T-helper 1 cell treated with Interleukin-12 subunit alpha and Interleukin-12 subunit beta and Interleukin-4 antibody, amounts not matched to agents 30 ng/mL and 1 ng/mL, for 36 hours (primary cell): ENCODE measurements around the gene TPRN. TPM values are rescaled to one million over a fixed set of nuclear protein-coding genes. Genes with fewer than 3 reads are reported as not detected.

ENCODE experiments used
- intact Hi-C: fragments of 100-400 bp; cut with micrococcal nuclease; formaldehyde crosslinking; loops from one replicate; pipeline ENCODE4 v1.15.1; 2024
- total RNA-seq: library from RNA; stranded (reverse); gene quantifications from 2 replicates; pipeline ENCODE4 v1.2.3, GENCODE V29; 2022

Gene TPRN
- total RNA-seq, 1 donor from 2014 or later: 9.5 TPM

DNA sequence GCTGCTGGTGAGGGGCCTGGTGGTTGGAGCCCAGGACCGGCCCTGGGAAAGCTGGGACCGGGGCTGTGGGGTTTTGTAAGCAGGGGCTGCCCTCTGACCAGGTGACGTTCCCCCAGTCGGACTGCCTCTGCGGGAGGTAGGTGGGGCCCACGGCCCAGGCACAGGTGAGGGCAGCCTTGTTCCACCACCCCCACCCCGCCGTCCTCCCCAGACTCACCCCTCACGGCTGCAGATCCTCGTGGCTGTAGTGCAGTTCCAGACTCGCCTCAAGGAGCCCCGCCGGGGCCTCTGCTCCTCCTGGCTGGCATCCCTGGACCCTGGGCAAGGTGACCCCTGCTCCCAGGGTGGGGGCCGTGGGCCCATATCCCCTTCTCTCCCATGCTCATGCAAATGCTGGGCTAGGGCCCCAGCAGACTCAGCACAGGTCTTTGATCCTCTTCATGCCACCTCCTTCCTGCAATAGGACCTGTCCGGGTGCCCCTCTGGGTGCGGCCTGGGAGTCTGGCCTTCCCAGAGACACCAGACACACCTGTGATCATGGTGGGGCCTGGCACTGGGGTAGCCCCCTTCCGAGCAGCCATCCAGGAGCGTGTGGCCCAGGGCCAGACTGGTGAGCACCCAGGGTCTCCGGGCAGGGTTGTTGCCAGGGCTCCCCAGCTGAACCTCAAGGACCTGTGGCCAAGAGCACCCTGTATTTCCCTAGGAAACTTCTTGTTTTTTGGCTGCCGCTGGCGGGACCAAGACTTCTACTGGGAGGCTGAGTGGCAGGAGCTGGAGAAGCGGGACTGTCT, 14.8 kb upstream of the TPRN start:
- intact Hi-C loops: no loop called here

DNA sequence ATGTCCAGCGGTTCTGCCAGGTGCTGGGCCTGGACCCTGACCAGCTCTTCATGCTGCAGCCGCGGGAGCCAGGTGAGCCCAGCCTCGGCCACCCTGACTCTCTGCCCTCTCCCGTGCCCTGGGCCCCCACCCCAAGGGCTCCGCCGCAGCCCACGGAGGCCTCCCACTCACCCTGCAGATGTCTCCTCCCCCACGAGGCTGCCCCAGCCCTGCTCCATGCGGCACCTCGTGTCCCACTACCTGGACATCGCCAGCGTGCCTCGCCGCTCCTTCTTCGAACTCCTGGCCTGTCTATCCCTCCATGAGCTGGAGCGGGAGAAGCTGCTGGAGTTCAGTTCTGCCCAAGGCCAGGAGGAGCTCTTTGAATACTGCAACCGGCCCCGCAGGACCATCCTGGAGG, 14.1 kb upstream of the TPRN start:
- intact Hi-C loops: no loop called here

- intact Hi-C loops: no loop called here
Measured at GRCh38 chr9:137213160-137214060, 12.9 kb upstream of the TPRN start.

GRCh38 chr9:137212520-137212919, 12.0 kb upstream of the TPRN start:
- intact Hi-C loops: no loop called here

DNA sequence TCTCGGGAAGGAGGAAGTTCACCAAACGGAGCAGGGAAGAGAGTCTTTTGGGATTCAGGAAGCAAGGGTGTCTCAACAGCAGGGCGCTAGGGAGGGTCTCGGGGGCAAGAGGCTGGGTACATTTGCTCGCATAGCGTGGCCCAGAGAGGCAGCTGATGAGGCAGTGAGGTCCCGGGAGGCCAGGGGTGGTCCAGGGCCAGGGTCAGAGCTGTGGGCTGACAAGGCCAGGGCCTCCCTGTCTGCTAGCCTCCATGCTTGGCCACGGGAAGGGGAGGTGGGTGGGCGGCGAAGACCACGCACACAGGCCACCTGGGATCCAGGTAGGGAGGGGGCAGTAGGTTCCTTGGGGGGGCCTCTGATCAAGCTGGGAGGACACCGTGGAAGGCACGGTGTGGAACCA, 11.0 kb upstream of the TPRN start:
- intact Hi-C loops: no loop called here

DNA sequence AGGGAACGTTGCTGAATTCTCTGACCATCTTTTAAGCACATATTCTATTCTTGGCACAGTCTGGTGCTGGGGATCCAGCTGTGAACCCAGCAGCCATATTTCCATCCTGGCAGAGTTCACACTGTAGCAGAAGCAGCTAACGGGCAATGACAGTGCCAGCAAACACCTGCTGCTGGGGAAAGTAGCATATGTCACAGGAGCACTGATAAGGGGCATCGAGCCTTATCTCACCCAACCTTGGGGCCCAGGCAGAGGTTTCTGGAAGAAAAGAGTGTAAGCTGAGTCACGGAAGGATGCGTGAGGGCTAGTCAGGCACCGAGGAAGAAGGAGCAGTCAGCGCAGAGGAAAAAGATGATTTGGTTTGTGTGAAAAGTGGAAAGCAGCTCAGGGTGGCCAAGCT, 6.1 kb upstream of the TPRN start:
- intact Hi-C loops: loop anchor here (1.0 kb wide), 1 partner anchor 35 kb away; the partner anchor contains the start of gene TUBB4B

DNA sequence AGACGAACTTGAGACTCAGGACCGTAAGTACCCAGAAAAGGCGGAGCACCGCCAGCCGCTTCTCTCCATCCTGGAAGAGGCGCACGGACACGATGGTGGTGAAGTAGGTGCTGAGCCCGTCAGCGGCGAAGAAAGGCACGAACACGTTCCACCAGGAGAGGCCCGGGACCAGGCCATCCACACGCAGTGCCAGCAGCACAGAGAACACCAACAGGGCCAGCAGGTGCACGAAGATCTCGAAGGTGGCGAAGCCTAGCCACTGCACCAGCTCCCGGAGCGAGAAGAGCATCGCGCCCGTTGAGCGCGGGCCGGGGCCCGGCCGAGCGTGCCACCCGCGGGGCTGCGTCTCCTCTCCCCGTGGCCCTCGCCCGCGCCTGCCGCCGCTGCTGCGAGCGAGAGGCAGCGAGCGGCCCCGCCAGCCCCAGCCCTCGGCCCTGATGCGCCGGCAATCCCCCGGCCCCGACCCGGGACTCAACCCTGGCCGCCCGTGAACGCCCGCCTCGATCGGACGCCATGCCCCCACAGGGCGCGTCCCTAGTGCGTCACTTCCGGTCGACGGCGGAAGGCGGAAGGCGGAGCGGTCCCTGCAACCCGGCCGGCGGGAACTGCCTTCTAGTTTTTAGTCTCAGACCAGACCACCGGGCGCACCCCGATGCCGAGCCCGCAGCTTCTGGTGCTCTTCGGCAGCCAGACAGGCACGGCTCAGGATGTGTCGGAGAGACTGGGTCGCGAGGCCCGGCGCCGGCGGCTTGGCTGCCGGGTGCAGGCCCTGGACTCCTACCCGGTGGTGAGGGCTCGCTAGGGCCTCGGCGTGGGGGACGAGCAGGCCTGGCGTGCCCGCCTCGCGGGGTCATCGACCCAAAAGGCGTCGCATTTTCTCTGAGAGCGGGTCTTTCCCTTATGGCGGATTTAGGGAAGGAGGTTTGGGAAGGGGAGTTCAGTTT, 4.9 kb upstream of the TPRN start, which contains the start of the genes NDOR1 and TMEM203:
NDOR1 (plus strand) TSS at position 575 of the 944 bp plus-strand sequence; CDS start at position 653, 78 bp downstream.
TMEM203 (minus strand) TSS at position 523 of the 944 bp plus-strand sequence; CDS start at position 289, 234 bp downstream.
- intact Hi-C loops: loop anchor here (1.0 kb wide), 5 partner anchors 17 to 118 kb away; partner anchors contain the start of genes ANAPC2, NELFB, SSNA1 and TUBB4B

DNA sequence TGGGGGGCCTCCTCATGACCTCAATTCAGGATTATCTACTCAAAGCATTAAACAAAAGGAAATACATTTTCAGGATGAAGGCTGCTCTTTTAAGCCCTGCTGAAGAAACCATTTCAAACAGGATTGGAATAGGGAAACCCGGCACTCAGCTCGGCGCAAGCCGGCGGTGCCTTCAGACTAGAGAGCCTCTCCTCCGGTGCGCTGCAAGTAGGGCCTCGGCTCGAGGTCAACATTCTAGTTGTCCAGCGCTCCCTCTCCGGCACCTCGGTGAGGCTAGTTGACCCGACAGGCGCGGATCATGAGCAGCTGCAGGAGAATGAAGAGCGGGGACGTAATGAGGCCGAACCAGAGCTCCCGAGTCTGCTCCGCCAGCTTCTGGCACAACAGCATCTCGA, 4.2 kb upstream of the TPRN start:
- intact Hi-C loops: loop anchor here (1.0 kb wide), 4 partner anchors 16 to 117 kb away; partner anchors contain the start of genes ANAPC2, NELFB and SSNA1

DNA sequence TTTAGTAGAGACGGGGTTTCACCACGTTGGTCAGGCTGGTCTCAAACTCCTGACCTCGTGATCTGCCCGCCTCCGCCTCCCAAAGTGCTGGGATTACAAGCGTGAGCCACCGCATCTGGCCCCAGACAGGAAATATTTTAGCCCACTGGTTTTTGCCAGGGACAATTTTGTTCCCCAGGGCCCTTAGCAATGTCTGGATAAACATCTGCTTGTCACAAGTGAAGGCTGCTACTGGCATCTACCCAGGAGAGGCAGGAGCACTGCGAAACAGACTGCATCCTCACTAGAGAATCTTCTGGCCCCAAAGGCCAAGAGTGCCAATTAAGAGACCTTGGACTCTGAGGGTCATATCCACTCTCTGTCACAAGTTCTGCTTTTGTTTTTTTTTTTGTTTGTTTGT, 2.4 kb upstream of the TPRN start:
- intact Hi-C loops: no loop called here

- intact Hi-C loops: loop anchor here (2.0 kb wide), 2 partner anchors 45 to 349 kb away; partner anchors contain the start of genes MRPL41 and PNPLA7
Measured at GRCh38 chr9:137201205-137201868, 796 bp upstream of the TPRN start.

GRCh38 chr9:137199411-137200121, 975 bp downstream of the TPRN start:
- intact Hi-C loops: loop anchor here (1.0 to 2.0 kb wide), 7 partner anchors 10 to 351 kb away; partner anchors contain the start of genes MRPL41, NELFB, PNPLA7 and TUBB4B

DNA sequence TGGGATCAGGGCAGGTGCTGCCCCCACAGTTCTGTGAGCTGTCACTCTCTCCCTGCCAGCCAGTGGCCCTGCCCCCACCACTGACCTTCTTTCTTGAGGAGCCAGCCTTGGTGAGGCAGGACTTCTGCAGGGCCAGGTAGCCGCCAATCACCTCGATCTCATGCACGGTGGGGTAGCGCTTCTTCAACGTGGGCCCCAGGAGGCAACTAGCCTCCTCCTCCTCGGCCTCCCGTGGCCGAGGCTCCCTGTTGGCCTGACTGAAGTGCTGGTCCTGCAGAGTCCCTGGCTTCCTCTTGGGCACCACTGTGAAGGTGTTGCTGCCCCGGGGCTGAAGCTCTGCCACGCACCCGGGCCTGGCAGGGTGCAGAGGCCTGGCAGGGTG, 1.6 kb downstream of the TPRN start:
- intact Hi-C loops: no loop called here

DNA sequence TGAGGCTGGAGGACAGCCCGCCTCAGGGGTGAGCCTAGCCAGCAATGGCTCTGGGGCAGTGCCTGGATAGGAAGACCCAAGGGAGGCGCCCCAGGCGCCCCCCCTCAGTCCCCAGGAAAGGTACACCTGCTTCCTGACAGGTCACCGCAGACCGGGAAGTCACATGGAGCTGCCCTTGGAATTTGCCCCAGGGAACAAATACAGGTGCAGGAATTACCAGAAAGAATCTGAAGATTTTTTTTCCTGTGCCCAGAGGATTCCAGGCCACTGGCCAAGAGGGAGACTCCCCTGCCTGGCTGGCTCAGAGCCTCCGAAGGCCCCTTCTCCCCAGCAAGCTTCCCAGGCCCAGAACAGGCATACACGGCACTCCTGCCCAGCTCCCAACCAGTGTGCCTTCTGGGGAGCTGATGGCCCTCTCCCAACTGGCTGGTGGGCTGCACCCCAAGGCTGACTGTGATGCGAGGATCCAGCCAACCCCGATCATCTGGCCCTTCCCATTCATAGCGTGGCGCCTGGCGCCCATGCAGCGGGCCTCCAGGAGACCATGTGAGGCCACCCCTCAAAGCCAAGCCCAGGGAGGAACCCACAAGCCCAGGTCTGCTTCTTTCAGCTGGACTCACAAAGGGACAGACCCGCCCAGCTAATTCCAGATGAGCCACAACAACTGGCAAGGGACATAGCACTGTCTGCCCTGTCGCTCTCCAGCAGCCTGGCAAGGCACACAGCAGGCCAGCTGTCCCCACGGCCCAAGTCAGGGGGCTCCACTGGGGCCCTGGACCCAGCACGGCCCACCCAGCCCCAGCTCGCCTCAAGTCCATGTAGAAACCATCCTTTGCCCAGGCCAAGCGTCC, 2.3 kb downstream of the TPRN start:
- intact Hi-C loops: no loop called here

DNA sequence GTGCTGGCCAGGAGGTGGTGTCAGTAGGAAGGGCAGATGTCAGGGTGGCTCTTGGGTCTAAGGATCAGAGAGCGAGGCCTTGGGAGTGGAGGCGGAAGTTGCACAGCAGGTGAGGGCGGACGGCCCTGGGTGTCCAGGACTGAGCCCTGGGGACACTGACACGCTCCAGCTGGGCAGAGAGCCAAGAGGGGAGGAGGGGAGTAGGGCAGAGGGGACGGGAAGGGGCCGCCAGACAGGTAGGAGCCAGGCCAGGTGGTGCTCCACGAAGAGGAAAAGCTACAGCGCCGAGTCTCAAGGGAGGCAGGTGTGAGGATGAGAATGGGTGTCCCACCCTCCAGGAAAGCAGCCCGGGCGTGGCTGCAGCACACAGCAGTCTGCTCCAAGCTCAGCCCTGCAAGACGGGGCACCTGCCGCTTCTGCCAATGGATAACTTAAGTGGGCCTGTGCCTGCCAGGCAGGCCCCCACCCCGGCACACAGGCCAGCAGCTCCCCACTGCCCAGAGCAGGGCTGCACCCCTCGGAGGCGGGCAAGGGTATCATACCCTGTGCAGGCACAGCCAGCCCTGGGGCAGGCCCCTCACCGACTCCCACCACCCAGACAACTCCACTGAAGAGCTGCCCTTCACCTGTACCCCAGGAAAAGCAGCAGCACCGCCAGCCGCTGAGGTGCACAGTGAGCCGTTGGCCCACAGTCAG, 4.9 kb downstream of the TPRN start:
- intact Hi-C loops: no loop called here

DNA sequence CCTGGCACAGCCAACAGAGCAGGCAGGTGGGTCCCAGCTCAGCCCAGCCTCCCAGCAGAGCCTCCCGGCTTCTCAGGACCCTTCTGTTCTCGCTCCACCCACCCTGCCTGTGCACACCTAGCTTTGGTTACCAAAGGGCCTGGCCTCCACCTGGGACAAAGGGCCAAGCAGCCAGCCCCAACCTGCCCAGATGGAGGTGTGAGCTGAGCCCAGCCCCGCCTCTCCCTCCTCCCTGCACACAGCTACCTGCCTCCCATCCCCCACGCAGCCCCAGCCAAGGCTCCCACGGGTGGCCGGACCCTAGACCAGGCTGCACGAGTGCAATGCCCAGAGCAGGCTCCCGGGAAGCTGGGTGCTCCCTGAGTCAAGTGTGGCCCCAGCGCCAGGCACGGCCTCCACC, 5.6 kb downstream of the TPRN start:
- intact Hi-C loops: no loop called here

DNA sequence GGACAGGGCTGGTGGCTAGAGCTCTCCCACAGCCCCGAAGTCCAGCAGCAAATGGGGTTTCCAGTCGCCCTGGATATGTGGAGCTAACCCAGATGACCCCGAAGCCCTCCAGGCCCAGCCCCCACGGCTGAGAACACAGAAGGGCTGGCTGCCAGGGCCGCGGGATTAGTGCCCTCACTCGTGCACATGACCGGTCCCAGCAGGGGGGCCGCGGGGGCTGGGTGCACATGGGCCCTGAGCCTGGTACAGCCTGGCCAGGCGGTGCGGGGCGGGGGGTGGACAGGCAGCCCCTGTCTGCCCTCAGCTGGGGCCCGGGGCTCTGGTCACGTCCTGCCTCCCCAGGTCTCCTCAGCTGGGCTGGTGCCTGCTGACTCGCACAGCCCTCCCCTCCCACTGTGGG, 6.2 kb downstream of the TPRN start:
- intact Hi-C loops: no loop called here

GRCh38 chr9:137193771-137194170, 6.8 kb downstream of the TPRN start:
- intact Hi-C loops: no loop called here

GRCh38 chr9:137192859-137193258, 7.7 kb downstream of the TPRN start:
- intact Hi-C loops: no loop called here
